ENCODE measurements around the gene GDE1. TPM values are rescaled to one million over a fixed set of nuclear protein-coding genes. Genes with fewer than 3 reads are reported as not detected.

GDE1 gene
- total RNA-seq, 1 experiment from 2014 or later: 45.6 TPM

DNA sequence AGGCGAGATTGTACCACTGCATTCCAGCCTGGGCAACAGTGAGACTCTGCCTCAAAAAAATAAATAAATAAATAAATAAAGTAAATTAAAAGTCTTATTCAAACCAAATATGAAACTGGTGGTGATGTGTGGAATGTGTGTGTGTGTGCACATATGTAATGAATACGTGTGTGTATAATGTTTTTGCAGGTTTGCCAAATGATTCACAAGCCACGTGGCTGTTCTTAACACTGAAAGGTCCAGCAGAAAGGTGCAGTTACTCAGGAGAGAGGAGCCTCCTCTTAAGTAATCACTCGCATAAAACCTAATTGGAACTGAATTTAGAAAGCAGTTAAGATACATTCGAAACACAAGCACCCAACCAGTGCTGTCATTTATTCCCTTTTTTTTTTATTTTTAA lies 22.9 kb downstream of the GDE1 start:
- Histone ChIP-seq H3K4me1 (ENCODE audit: insufficient read depth, low read length) (no peaks in the 10 kb centered on the region), H3K9me2 (replicated peaks; ENCODE audit: low read length) (no peaks in the 10 kb centered on the region), H3K36me3 (ENCODE audit: low read depth, low read length) (peaks cover 21% of the 10 kb centered on the region; the same call in 1 of the 2 replicates), H3K9me3 (ENCODE audit: low read length) (no peaks in the 10 kb centered on the region), H3K4me2 (ENCODE audit: low read length) (no peak overlapping the region), H4K20me1 (ENCODE audit: low read length) (no peaks in the 10 kb centered on the region), H3F3A (ENCODE audit: low read length, unreplicated experiment) (no peaks in the 10 kb centered on the region), H3K79me2 (ENCODE audit: low read length) (no peaks in the 10 kb centered on the region), H3K4me3 (ENCODE audit: low read length) (no peak overlapping the region), H2AFZ (ENCODE audit: low read length) (no peak overlapping the region), H3K27me3 (ENCODE audit: low read length) (no peaks in the 10 kb centered on the region), H3K9ac (ENCODE audit: low read length) (no peak overlapping the region), H3K27ac (ENCODE audit: low read length) (no peak overlapping the region)
- DNase-seq (peak; percentile 34), ATAC-seq (no peak)
- no TSS peak for BruUV-seq (replicated peaks)
- POLR2A ChIA-PET (ENCODE audit: unreplicated experiment): no interaction called here
- CTCF ChIA-PET: no interaction called here
- intact Hi-C loops (cut with micrococcal nuclease): no loop called here
- TF ChIP-seq EZH2phosphoT487 (IDR thresholded peaks at IDR 0.05; ENCODE audit: borderline replicate concordance, low read length) (no peak), EZH2 (IDR thresholded peaks at IDR 0.05; ENCODE audit: low read length, unreplicated experiment) (no peak)
- TF ChIP-seq, protein P1, sequence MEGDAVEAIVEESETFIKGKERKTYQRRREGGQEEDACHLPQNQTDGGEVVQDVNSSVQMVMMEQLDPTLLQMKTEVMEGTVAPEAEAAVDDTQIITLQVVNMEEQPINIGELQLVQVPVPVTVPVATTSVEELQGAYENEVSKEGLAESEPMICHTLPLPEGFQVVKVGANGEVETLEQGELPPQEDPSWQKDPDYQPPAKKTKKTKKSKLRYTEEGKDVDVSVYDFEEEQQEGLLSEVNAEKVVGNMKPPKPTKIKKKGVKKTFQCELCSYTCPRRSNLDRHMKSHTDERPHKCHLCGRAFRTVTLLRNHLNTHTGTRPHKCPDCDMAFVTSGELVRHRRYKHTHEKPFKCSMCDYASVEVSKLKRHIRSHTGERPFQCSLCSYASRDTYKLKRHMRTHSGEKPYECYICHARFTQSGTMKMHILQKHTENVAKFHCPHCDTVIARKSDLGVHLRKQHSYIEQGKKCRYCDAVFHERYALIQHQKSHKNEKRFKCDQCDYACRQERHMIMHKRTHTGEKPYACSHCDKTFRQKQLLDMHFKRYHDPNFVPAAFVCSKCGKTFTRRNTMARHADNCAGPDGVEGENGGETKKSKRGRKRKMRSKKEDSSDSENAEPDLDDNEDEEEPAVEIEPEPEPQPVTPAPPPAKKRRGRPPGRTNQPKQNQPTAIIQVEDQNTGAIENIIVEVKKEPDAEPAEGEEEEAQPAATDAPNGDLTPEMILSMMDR (conservative IDR thresholded peaks at IDR 0.05; ENCODE audit: low read depth, low read length): no peak

DNA sequence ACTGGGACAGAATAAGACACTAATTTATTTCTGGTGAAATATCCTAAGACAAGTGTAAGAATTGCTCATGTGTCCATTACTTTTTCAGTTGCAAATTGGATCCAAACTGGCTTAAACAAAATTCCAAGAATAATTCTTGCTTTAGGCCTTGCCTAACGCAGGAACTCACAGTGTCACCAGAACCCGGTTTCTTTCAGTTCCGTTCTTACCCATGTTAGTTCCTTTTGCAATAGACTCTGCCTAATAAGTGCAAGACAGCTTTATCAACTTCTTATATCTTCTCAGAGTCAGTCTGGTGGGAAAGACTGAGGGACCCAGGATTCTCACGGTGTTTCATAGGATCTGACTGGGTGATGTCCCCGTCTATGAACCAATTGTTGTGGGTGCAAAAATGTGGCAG lies 24.7 kb downstream of the GDE1 start:
- no peaks in the 10 kb centered on the region for H3K27me3 ChIP-seq (ENCODE audit: low read length)
- H3F3A ChIP-seq (ENCODE audit: low read length, unreplicated experiment): no peaks in the 10 kb centered on the region
- no peak overlapping the region for H3K4me3 ChIP-seq (ENCODE audit: low read length)
- ChIA-PET POLR2A (ENCODE audit: unreplicated experiment) (no interaction called here), CTCF (no interaction called here)
- no peaks in the 10 kb centered on the region for H3K9me3 ChIP-seq (ENCODE audit: low read length)
- H3K4me2 ChIP-seq (ENCODE audit: low read length): no peak overlapping the region
- no peak overlapping the region for H3K27ac ChIP-seq (ENCODE audit: low read length)
- no peaks in the 10 kb centered on the region for H3K4me1 ChIP-seq (ENCODE audit: insufficient read depth, low read length)
- TF ChIP-seq EZH2 (IDR thresholded peaks at IDR 0.05; ENCODE audit: low read length, unreplicated experiment) (no peak), EZH2phosphoT487 (IDR thresholded peaks at IDR 0.05; ENCODE audit: borderline replicate concordance, low read length) (no peak)
- TF ChIP-seq, protein P1 (conservative IDR thresholded peaks at IDR 0.05; ENCODE audit: low read depth, low read length): no peak
- intact Hi-C loops (cut with micrococcal nuclease): no loop called here
- no peaks in the 10 kb centered on the region for H3K9me2 ChIP-seq (replicated peaks; ENCODE audit: low read length)
- BruUV-seq (replicated peaks): no TSS peak
- DNase-seq (no peak), ATAC-seq (no peak)
- H3K36me3 ChIP-seq (ENCODE audit: low read depth, low read length): peaks cover 11% of the 10 kb centered on the region; the same call in 1 of the 2 replicates
- H4K20me1 ChIP-seq (ENCODE audit: low read length): no peaks in the 10 kb centered on the region
- H3K9ac ChIP-seq (ENCODE audit: low read length): no peak overlapping the region
- no peaks in the 10 kb centered on the region for H3K79me2 ChIP-seq (ENCODE audit: low read length)
- H2AFZ ChIP-seq (ENCODE audit: low read length): no peak overlapping the region

DNA sequence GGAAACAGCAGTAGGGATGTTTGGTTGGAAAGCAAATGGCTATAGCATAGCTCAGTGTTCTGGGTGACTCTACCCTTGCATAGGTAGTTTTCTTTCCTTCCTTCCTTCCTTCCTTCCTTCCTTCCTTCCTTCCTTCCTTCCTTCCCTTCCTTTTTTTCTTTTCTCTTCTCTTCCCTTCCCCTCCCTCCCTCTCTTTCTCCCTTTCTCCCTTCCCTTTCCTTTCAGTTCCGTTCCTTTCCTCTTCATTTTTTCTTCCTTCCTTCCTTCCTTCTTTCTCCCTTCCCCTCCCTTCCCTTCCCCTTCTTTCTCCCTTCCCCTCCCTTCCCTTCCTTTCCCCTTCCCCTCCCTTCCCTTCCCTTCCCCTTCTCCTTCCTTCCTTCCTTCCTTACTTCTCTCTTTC lies 31.3 kb downstream of the GDE1 start:
- Histone ChIP-seq H3K27ac (ENCODE audit: low read length) (no peak overlapping the region), H3F3A (ENCODE audit: low read length, unreplicated experiment) (no peaks in the 10 kb centered on the region), H3K4me2 (ENCODE audit: low read length) (no peak overlapping the region), H4K20me1 (ENCODE audit: low read length) (no peaks in the 10 kb centered on the region), H3K9ac (ENCODE audit: low read length) (no peak overlapping the region), H3K9me2 (replicated peaks; ENCODE audit: low read length) (no peaks in the 10 kb centered on the region), H3K79me2 (ENCODE audit: low read length) (no peaks in the 10 kb centered on the region), H2AFZ (ENCODE audit: low read length) (no peak overlapping the region), H3K4me1 (ENCODE audit: insufficient read depth, low read length) (no peaks in the 10 kb centered on the region), H3K36me3 (ENCODE audit: low read depth, low read length) (no peaks in the 10 kb centered on the region; the same call in 1 of the 2 replicates), H3K4me3 (ENCODE audit: low read length) (no peak overlapping the region), H3K27me3 (ENCODE audit: low read length) (no peaks in the 10 kb centered on the region), H3K9me3 (ENCODE audit: low read length) (no peaks in the 10 kb centered on the region)
- no TSS peak for BruUV-seq (replicated peaks)
- ATAC-seq (no peak), DNase-seq (no peak)
- POLR2A ChIA-PET (ENCODE audit: unreplicated experiment): no interaction called here
- CTCF ChIA-PET: no interaction called here
- no peak for TF ChIP-seq EZH2 (IDR thresholded peaks at IDR 0.05; ENCODE audit: low read length, unreplicated experiment)
- intact Hi-C loops (cut with micrococcal nuclease): no loop called here

Data from PC-3 (cell line).